ENCODE data around the gene ZSCAN5C. TPM values are rescaled to one million over a fixed set of nuclear protein-coding genes. Genes with fewer than 3 reads are reported as not detected.
A peak's percentile ranks its signal among the peaks of the same experiment; 100 is the strongest.

Gene ZSCAN5C
- total RNA-seq, 1 experiment from 2014 or later = not detected

- Histone ChIP-seq H3K4me1 (replicated peaks; ENCODE audit: insufficient read depth) (no peaks in the 10 kb centered on the region), H3K4me3 (no peak overlapping the region), H3F3A (ENCODE audit: insufficient read depth, low read depth) (0 out of 2 replicates have a peak, but pooled peaks cover 4% of the 10 kb centered on the region), H3K79me2 (ENCODE audit: low read depth) (no peaks in the 10 kb centered on the region), H4K20me1 (ENCODE audit: insufficient read depth) (no peaks in the 10 kb centered on the region), H3K4me2 (no peak overlapping the region), H3K9me3 (ENCODE audit: insufficient read depth, low read depth) (no peaks in the 10 kb centered on the region), H2AFZ (no peak overlapping the region), H3K36me3 (ENCODE audit: low read depth) (no peaks in the 10 kb centered on the region), H3K27me3 (ENCODE audit: insufficient read depth, low read depth) (no peaks in the 10 kb centered on the region), H3K9me2 (ENCODE audit: insufficient read depth) (no peaks in the 10 kb centered on the region), H3K27ac (no peak overlapping the region)
- intact Hi-C loops (cut with micrococcal nuclease; ENCODE audit: unreplicated experiment) = loop anchor here (1.0 to 10.0 kb wide), 4 partner anchors 80 to 619 kb away; no protein-coding TSS in a partner anchor
- ChIA-PET POLR2A (ENCODE audit: unreplicated experiment) (interaction anchor here (0.5 kb wide), 1 partner anchor 1897 kb away, joined by 3 read pairs; the partner anchor contains the start of gene ZNF329), CTCF (interaction anchor here (0.6 to 2.8 kb wide), 10 partner anchors 10 to 834 kb away, joined by 3 to 87 read pairs (median 7); no protein-coding TSS in a partner anchor)
- BruUV-seq (replicated peaks) = no TSS peak
- TF ChIP-seq EZH2 (IDR thresholded peaks at IDR 0.05; ENCODE audit: low read depth) = no peak
- TF ChIP-seq, protein P1, sequence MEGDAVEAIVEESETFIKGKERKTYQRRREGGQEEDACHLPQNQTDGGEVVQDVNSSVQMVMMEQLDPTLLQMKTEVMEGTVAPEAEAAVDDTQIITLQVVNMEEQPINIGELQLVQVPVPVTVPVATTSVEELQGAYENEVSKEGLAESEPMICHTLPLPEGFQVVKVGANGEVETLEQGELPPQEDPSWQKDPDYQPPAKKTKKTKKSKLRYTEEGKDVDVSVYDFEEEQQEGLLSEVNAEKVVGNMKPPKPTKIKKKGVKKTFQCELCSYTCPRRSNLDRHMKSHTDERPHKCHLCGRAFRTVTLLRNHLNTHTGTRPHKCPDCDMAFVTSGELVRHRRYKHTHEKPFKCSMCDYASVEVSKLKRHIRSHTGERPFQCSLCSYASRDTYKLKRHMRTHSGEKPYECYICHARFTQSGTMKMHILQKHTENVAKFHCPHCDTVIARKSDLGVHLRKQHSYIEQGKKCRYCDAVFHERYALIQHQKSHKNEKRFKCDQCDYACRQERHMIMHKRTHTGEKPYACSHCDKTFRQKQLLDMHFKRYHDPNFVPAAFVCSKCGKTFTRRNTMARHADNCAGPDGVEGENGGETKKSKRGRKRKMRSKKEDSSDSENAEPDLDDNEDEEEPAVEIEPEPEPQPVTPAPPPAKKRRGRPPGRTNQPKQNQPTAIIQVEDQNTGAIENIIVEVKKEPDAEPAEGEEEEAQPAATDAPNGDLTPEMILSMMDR (conservative IDR thresholded peaks at IDR 0.05) = peak; percentile 65
- DNase-seq = no peak
These were observed 51.7 kb downstream of the ZSCAN5C start for GRCh38 chr19:56253737-56254136.

DNA sequence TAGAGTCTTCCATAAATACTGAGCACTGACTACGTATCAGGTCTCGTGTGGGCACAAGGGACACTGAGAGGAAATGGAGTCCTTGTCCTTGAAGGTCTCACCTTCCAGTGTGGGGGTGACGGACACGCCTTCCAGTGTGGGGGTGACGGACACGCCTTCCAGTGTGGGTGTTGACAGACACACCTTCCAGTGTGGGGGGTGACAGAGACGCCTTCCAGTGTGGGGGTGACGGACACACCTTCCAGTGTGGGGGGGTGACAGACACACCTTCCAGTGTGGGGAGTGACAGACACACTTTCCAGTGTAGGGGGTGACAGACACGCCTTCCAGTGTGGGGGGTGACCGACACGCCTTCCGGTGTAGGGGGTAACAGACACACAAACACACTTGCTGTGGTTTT is 56.2 kb downstream of the ZSCAN5C start:
- ChIA-PET CTCF (no interaction called here), POLR2A (ENCODE audit: unreplicated experiment) (no interaction called here)
- DNase-seq = no peak
- no peaks in the 10 kb centered on the region for H3K36me3 ChIP-seq (ENCODE audit: low read depth)
- no peaks in the 10 kb centered on the region for H3K9me3 ChIP-seq (ENCODE audit: insufficient read depth, low read depth)
- 0 out of 2 replicates have a peak, but pooled peaks cover 4% of the 10 kb centered on the region for H3F3A ChIP-seq (ENCODE audit: insufficient read depth, low read depth)
- no peak overlapping the region for H2AFZ ChIP-seq
- H3K79me2 ChIP-seq (ENCODE audit: low read depth) = no peaks in the 10 kb centered on the region
- no peak overlapping the region for H3K4me3 ChIP-seq
- H3K4me1 ChIP-seq (replicated peaks; ENCODE audit: insufficient read depth) = no peaks in the 10 kb centered on the region
- no peak overlapping the region for H3K27ac ChIP-seq
- no TSS peak for BruUV-seq (replicated peaks)
- H4K20me1 ChIP-seq (ENCODE audit: insufficient read depth) = peaks cover 7% of the 10 kb centered on the region; the same call in 1 of the 2 replicates
- H3K27me3 ChIP-seq (ENCODE audit: insufficient read depth, low read depth) = no peaks in the 10 kb centered on the region
- H3K9me2 ChIP-seq (ENCODE audit: insufficient read depth) = no peaks in the 10 kb centered on the region
- intact Hi-C loops (cut with micrococcal nuclease; ENCODE audit: unreplicated experiment) = loop anchor here (10.0 kb wide), 1 partner anchor 623 kb away; no protein-coding TSS in a partner anchor
- no peak overlapping the region for H3K4me2 ChIP-seq
- TF ChIP-seq EZH2 (IDR thresholded peaks at IDR 0.05; ENCODE audit: low read depth) = no peak
- TF ChIP-seq, protein P1 (conservative IDR thresholded peaks at IDR 0.05) = no peak

Other genes starting within 250 kb of the ZSCAN5C start
- not detected in 2 replicates for gene NLRP5, start 215.5 kb upstream of the ZSCAN5C start, total RNA-seq (2021)
- 51.4 and 51.5 TPM in 2 replicates for gene ZNF787, start 81.0 kb upstream of the ZSCAN5C start, total RNA-seq (2021)
- gene ZNF444, start 61.0 kb upstream of the ZSCAN5C start, total RNA-seq (2021) = 50.5 and 74.2 TPM in 2 replicates
- not detected in 2 replicates for gene GALP, start 26.3 kb upstream of the ZSCAN5C start, total RNA-seq (2021)
- not detected in 2 replicates for gene ZSCAN5B, start 4.5 kb upstream of the ZSCAN5C start, total RNA-seq (2021)
- gene EDDM13, start 70.5 kb downstream of the ZSCAN5C start, total RNA-seq (2021) = not detected in 2 replicates
- 20.5 and 23.6 TPM in 2 replicates for gene ZSCAN5A, start 112.6 kb downstream of the ZSCAN5C start, total RNA-seq (2021)
- 1.8 and 3.4 TPM in 2 replicates for gene ZNF582, start 191.3 kb downstream of the ZSCAN5C start, total RNA-seq (2021)
- 2.5 and 3.1 TPM in 2 replicates for gene ZNF583, start 202.1 kb downstream of the ZSCAN5C start, total RNA-seq (2021)